TTC549 (cell line): ENCODE measurements around the gene ZYG11B.
"Not testable (repeated sequence)": the region's sequence is repeated elsewhere in the genome, so short reads cannot be mapped to it uniquely, and the experiment has no call there.

Experiments
- FAIRE-seq: peaks from 2 replicates; lab custom pipeline; 2012; peaks lifted over from hg19 to GRCh38; lab: Jason Lieb, UNC

Gene ZYG11B

DNA sequence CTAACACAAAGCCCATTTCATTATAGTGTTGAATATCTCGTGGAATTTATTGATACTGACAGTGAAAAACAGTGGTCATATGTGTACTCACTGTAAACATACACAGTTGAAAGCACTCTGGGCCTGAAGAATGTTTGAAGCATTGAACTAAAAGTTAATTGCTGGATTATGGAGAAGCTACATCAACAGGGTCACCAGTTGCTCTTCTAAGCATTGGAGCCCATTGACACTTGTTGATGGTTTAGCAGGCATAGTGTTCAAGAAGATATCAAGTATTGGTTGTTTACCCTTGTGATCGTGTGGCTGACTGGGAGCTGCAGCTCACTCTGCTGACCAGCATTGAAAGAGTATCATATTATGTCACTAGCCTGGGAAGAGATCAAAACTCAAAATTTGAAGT lies 126.6 kb downstream of the ZYG11B start:
- FAIRE-seq = no peak

DNA sequence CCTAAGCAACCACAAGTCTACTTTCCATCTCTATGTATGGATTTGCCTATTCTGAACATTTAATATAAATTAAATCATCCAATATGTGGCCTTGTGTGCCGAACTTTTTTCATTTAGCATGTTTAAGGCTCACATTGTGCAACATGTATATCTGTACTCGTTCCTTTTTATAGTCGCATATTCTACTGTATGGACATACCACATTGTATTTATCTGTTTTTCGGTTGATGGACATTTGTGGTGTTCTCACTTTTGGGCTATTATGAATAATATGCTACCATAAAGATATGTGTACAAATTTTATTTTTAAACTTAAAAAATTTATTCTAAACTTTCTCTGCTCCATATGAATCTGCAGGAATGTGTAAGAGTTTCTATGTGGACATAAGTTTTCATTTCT lies 129.3 kb downstream of the ZYG11B start:
- FAIRE-seq = no peak

DNA sequence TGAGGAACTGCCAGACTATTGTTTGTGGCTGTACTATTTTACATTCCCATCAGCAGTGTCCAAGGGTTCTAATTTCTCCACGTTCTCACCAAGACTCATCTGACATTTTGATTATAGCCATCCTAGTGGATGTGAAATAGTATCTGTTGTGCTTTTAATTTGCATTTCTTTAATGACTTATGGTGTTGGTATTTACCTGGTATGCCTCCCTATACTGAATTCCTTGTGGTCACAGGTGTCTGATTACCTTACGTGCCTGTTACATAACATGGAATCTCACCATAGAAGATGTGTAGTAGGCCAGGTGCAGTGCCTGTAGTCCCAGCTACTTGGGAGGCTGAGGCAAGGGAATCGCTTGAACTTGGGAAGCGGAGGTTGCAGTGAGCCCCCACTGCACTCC lies 129.8 kb downstream of the ZYG11B start:
- no peak for FAIRE-seq

DNA sequence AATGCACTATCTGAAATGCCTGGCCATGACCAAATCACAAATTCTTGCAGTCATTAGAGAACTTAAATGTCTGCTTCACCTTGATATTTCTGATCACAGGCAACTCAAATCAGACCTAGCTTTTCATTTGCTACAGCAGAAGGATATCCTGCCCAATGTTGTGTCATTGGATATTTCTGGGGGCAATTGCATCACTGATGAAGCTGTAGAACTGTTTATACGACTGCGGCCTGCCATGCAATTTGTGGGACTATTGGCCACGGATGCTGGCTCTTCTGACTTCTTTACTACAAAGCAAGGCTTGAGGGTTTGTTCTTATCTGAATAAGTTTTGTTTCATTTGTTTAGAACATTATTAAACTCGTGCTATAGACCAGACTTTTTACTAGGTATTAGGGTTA lies 131.2 kb downstream of the ZYG11B start:
- no peak for FAIRE-seq

DNA sequence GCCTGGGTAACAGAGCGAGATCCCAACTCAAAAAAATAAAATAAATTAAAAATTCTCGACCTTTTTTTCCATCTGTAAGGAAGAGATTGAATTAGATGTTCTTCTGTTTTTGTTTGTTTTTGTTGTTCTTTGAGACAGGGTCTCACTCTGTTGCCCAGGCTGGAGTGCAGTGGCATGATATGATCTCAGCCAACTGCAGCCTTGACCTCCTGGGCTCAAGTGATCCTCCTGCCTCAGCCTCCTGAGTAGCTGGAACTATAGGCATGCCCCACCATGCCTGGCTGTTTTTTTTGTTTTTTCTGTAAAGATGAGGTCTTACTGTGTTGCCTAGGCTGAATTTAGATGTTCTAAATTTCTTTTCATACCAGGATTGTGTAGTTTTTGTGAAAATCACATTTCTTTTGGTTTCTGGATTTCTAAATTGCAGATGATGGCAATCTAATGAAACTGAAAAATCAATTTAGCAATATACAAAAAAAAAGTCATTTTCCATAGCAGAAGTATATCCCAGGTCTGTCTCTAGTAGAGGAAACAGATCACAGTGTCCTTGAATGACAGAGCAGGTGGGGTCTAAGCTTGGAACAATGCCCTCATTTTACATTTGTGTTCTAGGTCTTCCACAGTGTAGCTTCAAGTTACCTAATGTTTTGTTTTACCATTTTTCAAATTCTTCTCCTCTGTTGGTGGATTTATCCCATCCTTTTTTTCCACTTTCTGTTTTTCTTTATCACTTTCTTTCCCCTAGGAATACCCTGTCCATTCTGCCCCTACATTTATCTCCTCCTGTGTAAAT lies 136.6 kb downstream of the ZYG11B start:
- no peak for FAIRE-seq

DNA sequence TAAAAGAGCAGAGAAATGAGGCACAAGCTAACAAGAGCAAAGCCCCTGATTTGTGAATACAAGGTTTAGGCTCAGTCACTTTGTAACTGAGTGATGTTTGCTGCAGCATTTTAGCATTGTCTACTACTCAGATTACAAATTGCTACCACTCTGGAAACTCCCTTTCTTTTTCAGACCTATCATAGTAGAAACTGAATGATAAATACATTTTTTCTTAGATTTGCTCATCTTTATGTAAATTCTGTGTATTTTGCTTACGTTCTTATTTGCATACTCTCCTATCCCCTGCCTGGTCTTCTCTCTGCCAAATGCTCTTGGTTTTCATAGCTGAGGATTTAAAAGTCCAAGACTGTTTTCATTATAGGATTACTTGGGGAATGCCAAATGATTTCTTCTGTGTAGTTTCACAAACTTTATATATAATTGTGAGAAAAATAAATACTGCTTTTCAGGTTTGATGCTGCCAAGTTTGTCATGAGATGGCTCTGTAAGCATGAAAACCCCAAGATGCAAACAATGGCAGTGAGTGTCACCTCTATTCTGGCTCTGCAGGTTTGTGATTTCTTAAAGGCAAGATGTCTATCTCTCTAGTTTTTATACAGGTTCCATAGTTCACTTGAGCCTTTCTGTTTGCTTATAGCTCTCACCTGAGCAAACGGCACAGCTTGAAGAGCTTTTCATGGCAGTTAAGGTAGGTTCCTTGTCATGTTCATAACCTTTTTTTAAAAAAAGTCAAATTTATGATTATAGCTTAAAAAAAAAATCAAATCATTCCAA lies 141.0 kb downstream of the ZYG11B start:
- no peak for FAIRE-seq

DNA sequence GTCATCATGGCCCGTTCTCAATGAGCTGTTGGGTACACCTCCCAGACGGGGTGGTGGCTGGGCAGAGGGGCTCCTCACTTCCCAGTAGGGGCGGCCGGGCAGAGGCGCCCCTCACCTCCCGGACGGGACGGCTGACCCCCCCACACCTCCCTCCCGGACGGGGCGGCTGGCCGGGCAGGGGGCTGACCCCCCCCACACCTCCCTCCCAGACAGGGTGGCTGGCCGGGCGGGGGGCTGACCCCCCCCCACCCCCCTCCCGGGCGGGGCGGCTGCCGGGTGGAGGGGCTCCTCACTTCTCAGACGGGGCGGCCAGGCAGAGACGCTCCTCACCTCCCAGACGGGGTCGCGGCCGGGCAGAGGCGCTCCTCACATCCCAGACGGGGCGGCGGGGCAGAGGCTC lies 143.5 kb downstream of the ZYG11B start:
- not testable (repeated sequence) for FAIRE-seq

DNA sequence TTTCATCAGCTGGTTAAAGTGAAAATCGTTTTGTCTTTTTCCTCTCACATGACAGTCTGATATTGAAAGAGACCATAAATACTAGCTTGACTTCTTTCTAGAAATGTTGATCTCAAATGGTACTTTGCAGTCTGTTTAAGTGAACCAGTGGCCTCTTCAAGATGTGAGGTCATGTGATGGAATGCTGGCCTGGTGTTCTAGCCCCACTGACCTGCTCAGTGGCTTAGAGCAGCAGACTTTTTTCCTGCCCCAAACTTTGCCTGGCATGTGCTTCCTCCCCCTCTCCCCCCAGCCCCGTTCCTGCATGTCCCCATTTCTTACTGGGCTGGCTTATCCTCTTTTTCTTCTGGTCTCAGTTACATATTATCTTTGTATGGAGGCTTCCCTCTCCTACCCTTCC lies 150.6 kb downstream of the ZYG11B start:
- FAIRE-seq = no peak
